ENCODE measurements around the gene BACH1.
"Not testable (repeated sequence)": the region's sequence is repeated elsewhere in the genome, so short reads cannot be mapped to it uniquely, and the experiment has no call there.

The BACH1 gene

DNA sequence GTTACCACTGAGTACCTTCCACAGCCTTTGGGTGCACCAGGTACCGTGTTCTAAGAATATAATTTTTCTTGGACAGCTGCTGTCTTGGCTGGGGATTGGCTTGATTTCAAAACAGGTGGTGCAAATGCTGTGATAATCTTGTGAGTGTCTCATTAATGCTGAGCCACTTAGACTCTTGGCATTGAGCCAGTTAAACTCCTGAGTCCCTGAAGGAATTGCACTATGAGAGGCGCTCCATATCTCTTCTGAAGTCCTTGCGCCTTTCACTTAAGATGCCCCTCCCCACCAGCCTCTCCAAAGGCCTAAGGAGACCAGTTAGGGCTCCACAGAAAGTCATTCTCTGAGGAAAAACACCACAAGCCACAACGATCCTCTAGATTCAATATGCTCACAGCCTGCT is 51.0 kb downstream of the BACH1 start:
- DNase-seq, result peak in 1 of 2 experiments; percentile 23

DNA sequence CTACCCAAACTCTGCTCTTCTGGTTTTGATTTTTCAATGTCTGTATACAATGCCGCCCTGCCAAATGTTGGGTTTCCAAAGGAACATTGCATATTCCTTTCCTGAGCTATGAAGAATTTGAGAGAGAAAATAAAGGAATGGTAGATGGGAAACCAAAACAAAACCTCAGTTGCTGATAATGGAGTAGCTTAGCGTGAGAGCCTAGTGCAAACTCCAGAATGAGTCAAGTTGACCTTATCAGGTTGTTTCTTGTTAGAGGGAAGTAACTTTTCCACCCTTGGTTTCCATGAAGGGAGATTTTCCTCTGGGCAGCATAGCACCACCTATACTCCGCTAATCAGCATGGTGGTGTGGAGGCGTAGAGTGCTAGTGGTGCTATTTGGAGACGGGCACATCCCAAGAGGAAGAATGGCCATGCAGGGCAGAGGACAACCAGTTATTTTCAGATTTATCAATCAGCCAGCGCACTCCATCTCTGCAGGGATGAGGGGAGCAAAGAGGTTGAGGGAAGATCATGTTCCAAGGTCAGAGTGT is 51.6 kb downstream of the BACH1 start:
- no peak for DNase-seq

DNA sequence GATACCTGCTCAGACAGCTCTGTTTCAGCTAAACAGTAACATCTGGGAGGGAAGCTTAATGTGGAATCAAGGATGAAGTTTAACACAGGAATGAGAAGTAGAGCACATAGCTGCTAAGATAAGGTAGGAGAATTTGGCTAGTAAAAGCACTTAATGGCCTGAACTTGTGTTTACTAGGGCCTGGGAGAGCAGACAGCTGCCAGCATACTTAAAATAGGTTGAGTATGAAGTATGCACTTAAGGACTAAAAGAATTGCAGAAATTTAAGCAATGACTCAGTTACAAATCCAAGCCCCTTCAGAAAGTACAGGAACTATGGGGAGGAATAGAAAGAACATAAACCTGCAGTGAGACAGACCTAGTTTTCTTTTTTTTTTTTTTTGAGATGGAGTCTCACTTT is 53.0 kb downstream of the BACH1 start:
- no peak for DNase-seq

DNA sequence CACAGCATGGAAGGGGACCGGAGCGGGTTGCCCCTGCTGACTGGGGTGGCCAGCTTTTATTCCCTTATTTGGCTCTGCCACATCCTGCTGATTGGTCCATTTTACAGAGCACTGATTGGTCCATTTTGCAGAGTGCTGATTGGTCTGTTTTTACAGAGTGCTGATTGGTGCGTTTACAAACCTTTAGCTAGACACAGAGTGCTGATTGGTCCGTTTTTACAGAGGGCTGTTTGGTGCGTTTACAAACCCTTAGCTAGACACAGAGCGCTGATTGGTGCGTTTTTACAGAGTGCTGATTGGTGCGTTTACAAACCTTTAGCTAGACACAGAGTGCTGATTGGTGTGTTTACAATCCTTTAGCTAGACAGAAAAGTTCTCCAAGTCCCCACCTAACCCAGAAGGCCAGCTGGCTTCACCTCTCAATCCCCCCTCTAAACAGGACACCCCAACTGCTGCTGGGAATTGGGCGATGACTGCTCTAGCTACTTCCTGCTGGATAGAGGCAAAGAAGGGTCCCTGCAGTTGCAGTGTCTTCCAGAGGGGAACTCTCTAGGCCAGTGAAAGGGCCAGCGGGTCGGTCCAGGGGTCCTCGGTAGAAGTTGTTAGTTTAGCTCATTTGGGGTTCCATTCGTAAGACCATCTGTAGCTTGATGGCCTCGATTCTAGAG is 56.5 kb downstream of the BACH1 start:
- DNase-seq, result not testable (repeated sequence)

DNA sequence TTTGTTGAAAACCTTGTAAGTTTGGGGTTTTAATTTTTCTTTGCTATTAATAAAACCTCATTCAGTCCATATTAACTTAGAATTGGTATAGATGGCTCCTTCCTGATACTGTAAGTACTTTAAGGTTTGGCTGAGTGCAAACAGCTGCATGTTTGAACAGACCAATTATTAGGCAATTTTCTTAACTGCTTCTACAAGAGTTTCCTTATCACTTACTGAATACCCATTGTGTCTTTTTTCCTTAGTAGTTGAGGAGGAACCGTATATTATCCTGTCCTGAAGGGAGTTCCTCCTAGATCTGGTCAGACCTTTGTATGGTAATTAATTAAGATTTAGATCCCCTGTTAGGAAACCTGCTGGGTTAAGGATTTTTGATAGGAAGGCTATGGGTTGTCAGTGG is 57.6 kb downstream of the BACH1 start:
- not testable (repeated sequence) for DNase-seq

DNA sequence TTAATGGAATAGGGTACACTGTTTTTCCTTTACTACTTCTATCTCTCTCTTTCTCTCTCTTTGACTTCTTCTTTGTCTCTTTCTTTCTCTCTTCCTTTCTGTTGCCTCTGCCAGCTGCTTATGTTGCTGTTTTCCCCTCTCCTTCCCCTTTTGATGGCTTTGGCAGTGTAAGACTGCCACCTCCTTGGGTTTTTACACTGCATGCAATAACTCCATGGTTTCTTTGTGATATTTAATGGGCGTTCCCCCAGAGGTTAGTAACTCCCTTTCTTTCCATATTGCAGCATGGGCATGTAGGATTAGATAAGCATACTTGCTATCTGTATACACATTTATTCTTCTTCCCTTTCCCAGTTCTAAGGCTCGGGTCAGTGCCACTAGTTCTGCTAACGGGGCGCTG is 58.1 kb downstream of the BACH1 start:
- DNase-seq, result not testable (repeated sequence)

DNA sequence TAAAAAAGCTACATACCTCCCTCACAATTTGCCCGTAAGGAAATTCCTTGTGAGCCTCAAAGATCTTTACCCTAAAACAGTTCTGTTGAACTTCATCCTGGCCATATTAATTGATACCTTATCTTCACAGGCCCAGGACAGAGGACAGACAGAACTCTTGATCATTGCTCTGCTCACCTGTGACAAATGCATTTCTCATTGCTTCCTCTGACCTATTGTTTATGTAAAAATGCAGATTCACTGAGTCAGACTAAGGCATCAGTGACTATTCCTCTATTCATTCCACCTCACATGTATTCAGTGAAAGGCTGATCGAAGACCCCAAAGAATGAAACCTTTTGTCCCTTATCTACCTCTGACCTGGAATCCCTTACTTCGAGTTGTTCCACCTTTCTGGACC is 61.0 kb downstream of the BACH1 start:
- no peak for DNase-seq

DNA sequence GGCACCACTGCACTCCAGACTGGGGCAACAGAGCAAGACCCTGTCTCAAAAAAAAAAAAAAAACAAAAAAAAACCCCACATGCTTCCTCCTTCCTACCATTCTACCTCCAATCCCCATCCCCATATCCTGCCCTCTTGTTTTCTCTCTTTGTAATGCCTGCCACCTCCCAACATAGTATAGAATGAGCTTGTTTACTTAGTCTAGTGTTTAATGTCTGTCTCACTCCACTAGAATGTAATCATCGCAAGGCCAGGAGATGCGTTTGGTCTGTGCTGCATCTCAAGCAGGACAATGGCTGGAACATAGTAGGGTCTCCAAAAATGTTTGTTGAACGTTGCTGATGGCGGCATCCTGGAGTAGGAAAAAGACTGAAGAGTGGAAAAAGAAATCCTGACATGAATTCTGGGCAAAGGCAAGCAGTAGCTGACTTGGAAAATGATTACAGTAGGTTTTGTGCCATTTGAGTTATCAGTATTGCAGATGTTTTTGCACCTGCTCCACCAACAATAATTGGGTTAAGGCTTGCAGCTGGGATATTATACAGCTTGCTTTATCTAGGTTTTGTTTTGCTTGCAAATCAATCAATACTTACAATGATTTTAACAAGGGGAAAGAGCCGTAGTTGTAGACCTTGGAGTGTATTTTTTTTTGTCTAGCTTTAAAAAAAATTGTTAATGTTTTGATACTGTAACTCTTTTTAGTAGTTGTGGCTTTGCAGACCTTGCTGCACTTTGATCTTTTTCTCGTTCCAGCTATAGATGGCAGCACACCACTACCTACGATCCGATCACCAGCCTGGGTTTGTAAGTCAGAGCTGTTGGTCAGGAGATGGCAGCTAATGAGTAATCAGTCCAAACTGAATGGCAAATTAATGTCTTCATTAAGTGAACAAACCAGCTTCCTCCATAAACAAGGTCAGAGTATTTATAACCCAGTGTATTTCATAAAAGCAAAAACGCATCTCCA is 62.4 kb downstream of the BACH1 start:
- DNase-seq, result no peak

DNA sequence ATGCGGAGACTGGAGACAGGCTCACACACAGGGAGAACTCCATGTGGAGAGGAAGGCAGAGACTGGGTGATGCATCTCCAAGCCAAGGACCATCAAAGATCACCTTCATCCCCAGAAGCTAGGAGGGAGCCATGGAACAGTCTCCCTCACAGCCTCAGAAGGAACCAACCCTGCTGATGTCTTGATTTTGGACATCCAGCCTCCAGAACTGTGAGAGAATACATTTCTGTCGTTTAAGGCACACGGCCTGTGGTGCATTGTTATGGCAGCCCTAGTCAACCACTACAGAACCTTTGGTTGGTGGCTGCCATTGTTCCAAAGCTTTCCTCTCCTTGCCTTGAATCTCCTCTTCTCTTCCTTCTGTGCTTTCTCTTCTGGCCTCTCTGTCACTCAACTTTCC is 64.0 kb downstream of the BACH1 start:
- DNase-seq, result no peak

DNA sequence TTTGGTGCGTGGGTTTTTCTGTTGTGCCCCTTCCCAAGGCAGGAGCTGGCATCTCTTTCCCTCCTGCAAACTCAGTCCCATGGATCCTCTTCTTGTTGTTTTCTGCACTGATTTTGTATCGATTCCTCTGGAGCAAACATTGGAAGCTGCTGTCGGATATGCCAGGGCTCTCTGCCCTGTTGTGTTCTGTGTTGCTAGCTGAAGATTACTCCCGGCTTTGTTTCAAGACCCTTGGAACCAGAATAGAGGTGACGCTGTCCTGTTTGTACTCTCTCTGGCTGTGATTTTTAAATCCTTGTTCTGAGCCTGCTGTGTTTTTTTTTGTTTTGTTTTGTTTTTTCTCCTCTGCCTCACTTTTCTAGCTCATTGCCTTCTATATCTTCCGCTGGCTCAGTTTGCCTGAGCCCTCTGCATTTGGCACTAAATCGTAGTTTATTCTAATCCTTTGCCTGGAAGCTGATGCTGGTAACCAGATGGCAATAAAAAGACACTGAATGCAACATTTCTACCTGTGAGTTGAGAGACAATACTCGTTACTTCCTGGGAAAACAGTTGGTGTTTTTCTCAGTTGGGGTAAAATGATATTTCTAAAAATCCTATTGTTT is 67.0 kb downstream of the BACH1 start:
- DNase-seq, result peak; percentile 56 to 66

DNA sequence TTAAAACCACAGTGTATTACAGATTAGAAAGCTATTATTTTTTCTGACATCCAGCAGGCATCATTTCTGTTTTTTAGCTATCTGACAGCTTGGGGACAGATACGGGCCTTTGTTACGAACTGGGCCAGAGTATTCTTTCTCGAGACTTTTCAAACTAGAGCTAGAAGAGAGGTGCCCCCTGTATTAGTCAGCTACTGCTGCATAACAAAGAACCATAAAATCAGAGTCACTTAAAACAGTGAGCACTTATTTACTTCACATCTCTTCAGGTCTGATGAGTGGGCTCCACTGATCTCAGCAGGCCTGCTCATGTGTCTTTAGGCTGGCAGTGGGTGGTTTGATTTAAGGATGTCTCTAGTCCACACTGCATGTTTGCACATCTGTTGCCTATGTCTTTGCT is 67.8 kb downstream of the BACH1 start:
- no peak for DNase-seq

DNA sequence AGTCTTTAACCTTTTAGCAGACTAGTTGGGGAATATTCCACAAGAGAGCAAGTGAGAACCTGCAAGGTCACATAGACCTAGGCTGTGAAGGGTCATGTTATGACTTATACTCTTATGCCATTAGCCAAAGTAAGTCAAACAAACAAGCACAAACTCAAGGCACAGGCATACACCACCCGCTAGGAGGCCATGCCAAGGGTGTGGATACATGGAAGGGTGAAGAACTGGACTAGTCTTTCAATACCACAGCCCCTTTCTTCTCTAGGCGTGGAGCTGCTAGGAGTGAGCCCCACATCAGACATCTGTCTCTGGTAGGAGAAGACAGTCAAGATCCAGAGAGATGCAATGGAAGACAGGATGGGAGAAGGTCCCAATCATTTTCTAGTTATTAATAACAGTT is 68.6 kb downstream of the BACH1 start:
- no peak for DNase-seq

DNA sequence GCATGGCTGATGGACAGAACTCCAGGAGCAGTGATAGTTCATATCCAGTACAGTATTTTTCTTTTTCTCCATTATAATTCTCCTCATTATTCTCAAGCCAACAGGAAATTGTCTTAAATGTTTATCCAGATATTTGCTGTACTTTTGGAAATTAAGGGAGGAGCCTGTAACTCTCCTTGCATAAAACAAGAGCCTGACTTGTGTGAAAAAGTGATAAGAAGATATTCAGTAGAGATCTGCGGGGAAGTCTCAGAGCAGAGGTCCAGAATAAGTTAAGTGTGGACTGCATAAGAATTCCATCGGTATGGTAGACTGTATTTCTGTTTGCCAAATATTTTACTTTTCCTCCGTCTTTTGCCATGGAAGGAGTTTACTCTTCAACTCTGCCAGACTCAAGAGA is 70.2 kb downstream of the BACH1 start:
- DNase-seq, result no peak

DNA sequence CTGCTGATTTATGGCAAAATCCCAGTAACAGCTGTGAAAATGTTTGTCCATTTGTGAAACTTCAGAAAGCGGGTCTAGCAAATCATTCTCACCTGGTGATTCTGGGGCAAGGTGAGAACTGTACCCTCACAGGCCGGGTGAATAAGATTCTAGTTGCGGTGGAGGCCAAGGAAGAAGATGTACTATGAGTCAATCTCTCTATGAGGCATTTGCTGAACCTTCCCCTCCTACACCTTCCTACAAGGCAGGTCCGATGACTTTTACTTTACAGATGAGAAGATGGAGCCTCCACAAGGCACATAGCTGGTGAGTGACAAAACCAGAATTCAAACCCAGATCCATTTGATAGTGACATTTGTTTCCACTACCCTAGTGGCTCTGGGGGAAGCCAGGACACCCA is 72.7 kb downstream of the BACH1 start:
- DNase-seq, result no peak

DNA sequence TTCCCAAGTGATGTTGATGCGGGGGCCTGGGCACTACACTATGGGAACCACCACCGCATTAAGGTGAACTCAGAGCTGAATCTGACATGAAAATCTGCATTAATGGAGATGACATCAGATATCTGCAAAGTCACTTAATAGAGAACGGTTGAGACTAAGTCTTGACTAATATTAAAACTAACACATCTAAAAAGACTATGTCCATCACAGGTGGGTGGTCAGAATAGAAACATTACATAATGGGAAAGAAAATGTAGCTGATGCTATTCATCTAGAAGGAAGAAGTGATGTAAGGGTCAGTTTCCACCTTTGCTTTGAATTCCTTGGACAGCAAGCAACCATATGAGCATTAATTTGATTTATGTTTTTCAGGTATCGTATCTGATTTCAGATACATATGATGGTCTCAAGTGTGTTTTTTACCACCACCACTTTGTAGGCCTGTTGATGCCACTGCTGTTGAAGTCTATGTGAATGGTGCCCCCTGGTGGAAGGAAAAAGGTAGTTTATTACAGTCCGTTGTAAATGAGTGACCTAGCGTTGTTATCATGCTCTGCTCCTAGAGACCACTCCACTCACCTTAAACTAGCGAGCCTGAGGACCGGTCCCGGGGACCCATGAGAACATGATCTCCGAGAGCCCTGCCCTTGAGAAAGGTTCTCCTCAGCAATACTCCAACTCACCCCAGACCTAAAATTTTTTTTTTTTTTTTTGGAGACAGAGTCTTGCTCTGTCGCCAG is 73.5 kb downstream of the BACH1 start:
- DNase-seq, result peak; percentile 85 to 91

DNA sequence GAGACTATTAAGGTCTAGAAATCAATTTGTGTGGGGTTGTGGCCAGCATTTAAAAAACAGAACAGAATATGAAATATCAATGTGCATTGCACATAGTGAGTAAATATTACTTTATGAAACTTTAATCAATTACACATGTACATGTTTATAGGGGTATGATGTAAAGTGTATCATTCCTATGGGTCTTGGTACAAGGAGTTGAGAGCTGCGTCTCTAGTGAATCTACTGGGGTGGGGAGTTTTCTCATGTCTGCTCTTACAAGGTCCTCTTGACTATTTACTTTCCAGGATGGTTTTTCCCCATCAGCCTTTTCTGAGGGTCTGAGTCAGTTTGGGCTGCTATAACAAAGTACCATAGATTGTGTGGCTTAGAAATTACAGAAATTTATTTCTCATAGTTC is 75.8 kb downstream of the BACH1 start:
- no peak for DNase-seq

DNA sequence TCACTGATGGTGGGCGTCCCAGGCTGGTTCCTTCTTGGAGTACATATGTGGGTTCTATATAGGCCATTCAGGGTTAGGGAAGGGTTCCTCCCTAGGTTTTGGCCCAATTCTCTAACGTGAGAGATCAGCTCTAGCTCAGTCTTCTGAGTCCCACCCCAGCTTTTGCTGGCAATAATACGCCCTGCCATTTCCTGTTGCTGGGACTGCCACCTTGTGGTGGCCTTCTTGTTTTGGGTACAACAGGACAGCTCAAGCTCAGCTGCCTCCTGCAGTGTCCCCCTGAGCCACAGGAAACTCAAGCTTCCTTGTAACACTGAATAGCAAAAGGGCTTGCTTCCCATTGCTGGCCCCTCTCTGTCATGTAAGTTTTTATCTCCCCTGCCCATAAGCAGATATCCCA is 77.8 kb downstream of the BACH1 start:
- peak; percentile 9 to 48 for DNase-seq

DNA sequence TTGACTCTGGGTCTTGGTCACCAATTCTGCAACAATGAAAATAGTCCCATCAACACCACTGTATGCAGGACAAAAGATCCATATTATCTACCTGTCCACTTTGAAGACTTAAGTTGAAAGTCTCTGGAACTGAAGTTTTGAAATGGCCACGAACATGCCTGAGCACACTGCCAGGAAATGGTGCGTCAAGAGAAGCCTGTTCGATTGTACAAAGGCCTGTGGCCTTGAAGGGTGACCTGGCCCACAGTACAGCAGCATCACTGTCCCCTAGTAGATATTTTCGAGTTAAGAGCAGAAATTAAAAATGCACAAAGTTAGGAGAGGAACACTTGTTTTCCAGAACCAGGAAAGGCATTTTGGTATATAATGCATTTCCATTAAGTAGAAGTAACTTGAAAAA is 78.5 kb downstream of the BACH1 start:
- DNase-seq, result no peak

DNA sequence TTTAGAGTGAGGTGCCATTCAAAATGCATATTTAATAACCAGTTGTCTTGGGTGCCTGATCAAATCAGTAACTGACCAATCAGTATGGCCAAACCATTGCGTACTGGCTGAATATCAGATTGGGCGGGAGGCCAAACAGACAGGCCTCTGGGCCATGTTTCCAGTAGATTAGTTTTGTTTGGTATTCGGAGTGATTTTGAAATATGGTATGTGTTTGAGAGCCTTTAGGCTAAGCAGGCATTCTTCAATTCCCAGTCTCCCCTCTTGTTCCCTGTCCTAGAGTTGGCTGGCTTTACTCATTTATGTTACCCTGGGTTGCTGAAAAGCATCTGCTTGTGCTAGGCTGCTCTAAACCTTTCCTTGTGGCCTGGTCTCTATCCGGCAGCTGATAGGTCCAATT is 80.1 kb downstream of the BACH1 start:
- no peak for DNase-seq

DNA sequence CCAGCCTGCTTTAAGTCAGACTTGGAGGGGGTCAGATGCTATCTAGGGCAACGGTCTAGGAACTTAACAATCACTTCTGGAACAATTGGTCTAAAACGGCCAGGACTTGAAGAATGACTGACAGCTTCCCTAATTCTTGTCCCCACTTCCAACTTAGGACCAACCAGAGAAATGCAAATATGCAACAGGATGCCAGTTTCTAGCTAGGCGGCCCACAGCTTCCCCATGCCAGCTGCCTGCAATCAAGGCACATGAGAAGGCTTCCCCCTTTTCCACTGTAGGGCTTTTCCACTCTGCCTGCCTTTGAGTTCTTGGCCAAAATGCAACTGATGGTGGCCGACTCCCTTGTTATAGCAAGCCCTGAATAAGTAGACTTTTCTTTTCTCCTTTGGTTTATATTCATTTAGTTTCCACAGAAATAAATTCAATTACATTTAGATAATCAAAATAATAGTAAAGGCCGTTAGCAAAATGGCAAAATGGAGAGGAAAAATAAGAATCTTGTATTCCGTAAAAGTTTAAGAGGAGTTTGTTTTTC is 80.9 kb downstream of the BACH1 start:
- no peak for DNase-seq

DNA sequence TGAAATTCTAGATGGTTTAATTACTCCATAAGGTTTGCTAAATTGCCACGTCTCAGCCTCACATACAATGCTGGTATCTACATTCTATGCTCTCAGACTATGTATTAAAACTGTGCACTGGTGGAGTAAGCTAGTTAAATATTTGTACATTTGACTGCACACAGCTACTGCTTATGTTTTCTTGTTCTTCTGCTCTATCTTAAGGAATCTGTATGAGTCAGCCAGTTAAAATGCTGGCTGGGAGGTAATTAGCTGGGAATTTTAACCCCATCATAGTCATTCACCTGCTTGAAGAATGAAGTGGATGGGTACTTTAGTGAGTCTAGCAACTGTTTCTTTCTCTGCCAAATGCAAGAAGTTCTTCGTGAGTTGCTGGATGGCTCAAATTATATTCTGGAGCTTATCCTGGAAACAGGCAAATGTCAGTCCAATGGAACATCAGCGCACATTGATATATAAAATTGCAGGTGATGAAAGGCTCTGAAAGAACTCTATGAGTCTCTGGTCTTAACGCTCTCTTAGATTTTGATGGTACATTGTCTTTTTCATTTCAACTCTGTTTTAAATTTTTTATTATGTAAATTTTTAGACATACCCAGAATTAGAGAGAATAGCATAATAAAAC is 83.4 kb downstream of the BACH1 start:
- DNase-seq, result no peak
